Glutamatergic neuron (in vitro differentiated cells): ENCODE results near the gene RSAD1. TPM values are rescaled to one million over a fixed set of nuclear protein-coding genes. Genes with fewer than 3 reads are reported as not detected.

Source experiments
- DNase-seq: peaks from one replicate; pipeline ENCODE4 v3.0.0; 2022
- H3K27ac Mint-ChIP-seq: one replicate; pipeline ENCODE4 v1.8.0; 2020; ENCODE audit warnings: mild to moderate bottlenecking, mixed read lengths, inconsistent platforms; ENCODE audit not compliant: unreplicated experiment
- H3K27me3 Mint-ChIP-seq: one replicate; pipeline ENCODE4 v1.8.0; 2020; ENCODE audit warnings: mild to moderate bottlenecking, moderate library complexity, mixed read lengths, inconsistent platforms; ENCODE audit not compliant: unreplicated experiment
- H3K36me3 Mint-ChIP-seq: one replicate; pipeline ENCODE4 v1.8.0; 2020; ENCODE audit warnings: mild to moderate bottlenecking, mixed read lengths, inconsistent platforms; ENCODE audit not compliant: unreplicated experiment
- H3K4me1 Mint-ChIP-seq: one replicate; pipeline ENCODE4 v1.8.0; 2020; ENCODE audit warnings: mild to moderate bottlenecking, low read depth, mixed read lengths, inconsistent platforms; ENCODE audit not compliant: unreplicated experiment
- H3K4me3 Mint-ChIP-seq: one replicate; pipeline ENCODE4 v1.8.0; 2020; ENCODE audit warnings: mild to moderate bottlenecking, mixed read lengths, inconsistent platforms; ENCODE audit not compliant: unreplicated experiment
- H3K9me3 Mint-ChIP-seq: one replicate; pipeline ENCODE4 v1.8.0; 2020; ENCODE audit warnings: mild to moderate bottlenecking, moderate library complexity, mixed read lengths, inconsistent platforms; ENCODE audit not compliant: unreplicated experiment
- total RNA-seq: library from RNA; stranded (reverse); fragmentation: NEBNext Ultra II Directional; extraction: Animal tissue kit (Norgen Biotek cat#: 25700); gene quantifications from one replicate; pipeline ENCODE4 v1.2.1, GENCODE V29; 2021; ENCODE audit not compliant: unreplicated experiment
- TF ChIP-seq, protein P1 (sequence below): fragments of 200-600 bp; sonication (generic); IDR thresholded peaks from one replicate; pipeline ENCODE4 v1.5.0; 2021; ENCODE audit not compliant: partially characterized antibody, unreplicated experiment

The RSAD1 gene
- total RNA-seq, 1 donor from 2014 or later, result 22.0 TPM

DNA sequence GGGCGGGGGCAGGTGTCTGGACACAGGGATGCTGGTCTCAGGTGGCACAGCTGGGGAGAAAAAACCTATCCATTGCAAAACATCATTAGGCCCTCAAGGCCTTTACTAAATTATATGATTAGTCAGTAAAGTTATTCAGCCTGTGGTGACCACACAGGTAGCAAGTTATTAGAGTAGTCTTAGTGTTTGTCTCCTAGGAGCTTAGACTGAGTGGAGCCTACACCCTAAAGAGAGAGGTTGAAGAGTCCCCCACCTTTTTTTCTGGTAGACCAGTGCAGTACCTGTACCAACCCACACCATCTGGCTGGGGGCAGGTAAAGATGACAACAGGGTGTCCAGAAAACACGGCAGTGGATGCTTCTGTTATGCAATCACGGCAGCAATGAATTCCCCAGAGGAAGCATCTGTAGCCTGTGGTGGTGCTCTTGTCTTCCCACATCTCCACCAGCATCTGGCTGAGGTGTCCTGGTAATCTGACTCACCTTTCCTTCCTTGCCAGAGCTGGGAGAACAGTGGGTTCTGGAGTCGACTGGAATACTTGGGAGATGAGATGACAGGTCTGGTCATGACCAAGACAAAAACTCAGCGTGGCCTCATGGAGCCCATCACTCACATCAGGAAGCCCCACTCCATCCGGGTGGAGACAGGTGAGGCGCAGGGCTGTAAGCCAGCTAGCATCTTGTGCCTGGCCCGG, 40.6 kb downstream of the RSAD1 start:
- H3K36me3 Mint-ChIP-seq, result no peaks in the 10 kb centered on the region
- no peak for DNase-seq
- no peak overlapping the region for H3K27ac Mint-ChIP-seq
- TF ChIP-seq, protein P1, sequence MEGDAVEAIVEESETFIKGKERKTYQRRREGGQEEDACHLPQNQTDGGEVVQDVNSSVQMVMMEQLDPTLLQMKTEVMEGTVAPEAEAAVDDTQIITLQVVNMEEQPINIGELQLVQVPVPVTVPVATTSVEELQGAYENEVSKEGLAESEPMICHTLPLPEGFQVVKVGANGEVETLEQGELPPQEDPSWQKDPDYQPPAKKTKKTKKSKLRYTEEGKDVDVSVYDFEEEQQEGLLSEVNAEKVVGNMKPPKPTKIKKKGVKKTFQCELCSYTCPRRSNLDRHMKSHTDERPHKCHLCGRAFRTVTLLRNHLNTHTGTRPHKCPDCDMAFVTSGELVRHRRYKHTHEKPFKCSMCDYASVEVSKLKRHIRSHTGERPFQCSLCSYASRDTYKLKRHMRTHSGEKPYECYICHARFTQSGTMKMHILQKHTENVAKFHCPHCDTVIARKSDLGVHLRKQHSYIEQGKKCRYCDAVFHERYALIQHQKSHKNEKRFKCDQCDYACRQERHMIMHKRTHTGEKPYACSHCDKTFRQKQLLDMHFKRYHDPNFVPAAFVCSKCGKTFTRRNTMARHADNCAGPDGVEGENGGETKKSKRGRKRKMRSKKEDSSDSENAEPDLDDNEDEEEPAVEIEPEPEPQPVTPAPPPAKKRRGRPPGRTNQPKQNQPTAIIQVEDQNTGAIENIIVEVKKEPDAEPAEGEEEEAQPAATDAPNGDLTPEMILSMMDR, result no peak
- H3K9me3 Mint-ChIP-seq, result no peaks in the 10 kb centered on the region
- H3K4me1 Mint-ChIP-seq, result peaks cover 11% of the 10 kb centered on the region
- H3K4me3 Mint-ChIP-seq, result no peak overlapping the region
- peaks cover 3% of the 10 kb centered on the region for H3K27me3 Mint-ChIP-seq

DNA sequence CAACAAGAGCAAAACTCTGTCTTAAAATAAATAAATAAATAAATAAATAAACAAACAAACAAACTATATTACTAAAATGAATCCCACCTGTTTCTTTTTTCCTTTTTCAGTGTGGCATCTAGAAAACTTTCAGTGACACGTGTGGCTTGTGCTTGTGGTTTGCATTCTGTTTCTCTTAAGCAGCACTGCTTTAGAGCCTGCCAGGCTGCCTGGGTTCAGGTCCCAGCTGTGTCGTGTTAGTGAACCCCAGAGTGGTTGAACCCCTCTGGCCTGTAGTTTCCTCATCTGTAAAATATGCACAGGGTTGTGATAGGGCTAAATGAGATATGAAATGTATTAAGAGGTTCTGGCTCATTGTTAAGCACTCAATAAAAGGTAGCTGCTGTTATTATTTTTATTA, 41.8 kb downstream of the RSAD1 start:
- DNase-seq, result no peak
- Mint-ChIP-seq H3K36me3 (no peaks in the 10 kb centered on the region), H3K27me3 (peaks cover 3% of the 10 kb centered on the region), H3K9me3 (no peaks in the 10 kb centered on the region), H3K4me1 (peaks cover 13% of the 10 kb centered on the region), H3K4me3 (no peak overlapping the region), H3K27ac (no peak overlapping the region)
- TF ChIP-seq, protein P1, result no peak

DNA sequence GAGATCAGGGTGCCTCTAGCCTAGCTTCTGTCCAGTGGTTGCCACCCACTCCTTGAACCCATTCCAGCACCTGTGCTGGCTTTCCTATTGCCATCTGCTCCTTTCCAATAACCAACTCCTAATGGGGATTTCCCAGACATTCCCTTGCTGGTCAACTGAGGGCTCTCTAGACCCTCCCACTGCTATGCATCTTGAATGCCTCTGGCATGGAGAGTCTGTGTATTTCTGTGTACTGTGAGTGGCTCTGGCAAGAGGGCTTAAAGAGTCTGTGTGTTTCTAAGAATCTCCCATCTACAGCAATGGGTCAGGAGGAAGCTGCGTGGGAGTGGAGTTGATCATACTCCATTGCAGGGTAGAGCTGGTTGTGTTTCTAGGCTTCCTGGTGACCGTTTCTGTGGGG, 42.9 kb downstream of the RSAD1 start:
- Mint-ChIP-seq H3K9me3 (no peaks in the 10 kb centered on the region), H3K4me1 (peaks cover 13% of the 10 kb centered on the region), H3K27me3 (peaks cover 3% of the 10 kb centered on the region), H3K36me3 (no peaks in the 10 kb centered on the region), H3K27ac (no peak overlapping the region), H3K4me3 (no peak overlapping the region)
- DNase-seq, result no peak
- TF ChIP-seq, protein P1, result no peak

DNA sequence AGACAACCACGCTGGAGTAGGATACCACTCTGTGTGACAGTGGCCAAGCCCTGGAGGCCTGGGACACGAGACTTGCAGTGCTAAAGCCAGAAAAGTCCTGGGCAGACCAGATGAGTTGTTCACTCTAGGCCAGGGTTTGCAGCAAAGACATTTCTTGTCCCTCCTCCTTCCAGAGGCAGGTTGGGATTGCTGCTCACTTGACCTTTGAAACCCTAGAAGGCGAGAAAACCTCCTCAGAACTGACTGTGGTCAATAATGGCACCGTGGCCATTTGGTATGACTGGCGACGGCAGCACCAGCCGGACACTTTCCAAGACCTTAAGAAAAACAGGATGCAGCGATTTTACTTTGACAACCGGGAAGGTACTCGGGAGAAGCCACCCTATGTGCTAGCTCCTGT, 44.1 kb downstream of the RSAD1 start:
- Mint-ChIP-seq H3K27me3 (peaks cover 3% of the 10 kb centered on the region), H3K36me3 (no peaks in the 10 kb centered on the region), H3K4me1 (peaks cover 13% of the 10 kb centered on the region), H3K9me3 (no peaks in the 10 kb centered on the region), H3K27ac (no peak overlapping the region), H3K4me3 (no peak overlapping the region)
- TF ChIP-seq, protein P1, result no peak
- no peak for DNase-seq

DNA sequence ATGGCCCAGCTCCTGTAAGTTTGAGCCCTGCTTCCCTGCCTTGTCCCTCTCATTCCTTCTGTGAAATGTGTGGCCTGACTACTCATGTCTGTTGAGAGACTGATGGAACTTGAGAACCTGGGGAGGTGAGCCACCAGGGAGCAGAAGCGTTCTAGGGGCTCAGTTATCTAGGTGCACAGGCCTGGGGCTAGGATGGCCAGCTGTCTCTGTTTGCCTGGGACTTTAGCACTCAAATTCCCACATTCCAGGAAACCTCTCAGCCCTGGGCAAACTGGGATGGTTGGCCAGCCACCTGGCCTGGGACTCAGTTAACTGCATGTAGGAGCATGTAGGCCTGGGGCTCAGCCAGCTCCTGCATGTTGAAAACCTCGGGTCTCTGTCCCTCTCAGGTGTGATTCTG, 44.5 kb downstream of the RSAD1 start:
- DNase-seq, result no peak
- H3K9me3 Mint-ChIP-seq, result no peaks in the 10 kb centered on the region
- H3K4me3 Mint-ChIP-seq, result no peak overlapping the region
- TF ChIP-seq, protein P1, result no peak
- no peaks in the 10 kb centered on the region for H3K27me3 Mint-ChIP-seq
- no peaks in the 10 kb centered on the region for H3K36me3 Mint-ChIP-seq
- H3K27ac Mint-ChIP-seq, result no peak overlapping the region
- peaks cover 13% of the 10 kb centered on the region for H3K4me1 Mint-ChIP-seq
